Renal cortical epithelial cell (primary cell): ENCODE results near the gene CEP97. TPM values are rescaled to one million over a fixed set of nuclear protein-coding genes. Genes with fewer than 3 reads are reported as not detected.
"Not testable (repeated sequence)": the region's sequence is repeated elsewhere in the genome, so short reads cannot be mapped to it uniquely, and the experiment has no call there.

Experiments used
- DNase-seq: peaks from one replicate; pipeline ENCODE4 v3.0.0-alpha.2; 2011; ENCODE audit warnings: low read depth
- total RNA-seq: library from RNA; depleted of rRNA; stranded (reverse); fragments of >200 nt; gene quantifications from 2 replicates; pipeline ENCODE4 v1.2.3, GENCODE V29; 2014

CEP97 gene
- total RNA-seq, 1 donor from 2014 or later, result 16.2 TPM

DNA sequence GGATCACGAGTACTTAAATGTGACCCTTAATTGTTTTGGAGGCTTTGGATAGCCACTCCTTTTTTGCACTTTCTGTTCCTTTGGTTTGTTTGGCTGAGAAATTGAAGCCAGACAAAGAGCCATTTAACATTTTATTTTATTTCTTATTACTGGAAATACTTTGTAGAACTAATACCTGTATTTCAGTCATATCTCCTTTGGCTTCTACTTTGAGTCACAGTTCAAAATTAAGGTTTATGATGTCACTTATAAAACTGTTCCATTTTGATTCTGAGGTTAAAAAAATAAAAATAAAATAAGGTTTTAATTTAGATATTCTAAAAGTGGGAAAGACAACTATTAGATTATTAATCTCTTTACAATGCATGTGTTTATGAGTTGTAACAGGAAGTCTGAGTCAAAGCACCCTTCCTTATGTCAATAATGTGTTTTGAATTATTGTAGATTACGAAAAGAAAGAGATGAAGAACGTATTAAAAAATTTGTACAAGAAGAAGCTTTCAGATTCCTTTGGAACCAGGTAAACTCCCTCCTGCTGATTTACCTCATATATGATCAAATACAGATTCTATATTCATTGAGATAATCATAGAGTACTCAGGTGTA is 37.7 kb downstream of the CEP97 start:
- no peak for DNase-seq

DNA sequence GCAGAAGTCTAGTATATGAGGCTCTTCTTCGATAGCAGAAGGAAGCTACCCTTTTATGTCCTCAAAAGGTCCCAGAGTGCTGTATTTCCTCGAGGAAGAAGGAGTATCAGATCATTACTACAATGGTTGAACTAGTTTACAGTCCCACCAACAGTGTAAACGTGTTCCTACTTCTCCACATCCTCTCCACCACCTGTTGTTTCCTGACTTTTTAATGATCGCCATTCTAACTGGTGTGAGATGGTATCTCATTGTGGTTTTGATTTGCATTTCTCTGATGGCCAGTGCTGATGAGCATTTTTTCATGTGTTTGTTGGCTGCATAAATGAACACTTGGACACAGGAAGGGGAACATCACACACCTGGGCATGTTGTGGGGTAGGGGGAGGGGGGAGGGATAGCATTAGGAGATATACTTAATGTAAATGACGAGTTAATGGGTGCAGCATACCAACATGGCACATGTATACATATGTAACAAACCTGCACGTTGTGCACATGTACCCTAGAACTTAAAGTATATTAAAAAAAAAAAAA is 53.4 kb downstream of the CEP97 start:
- not testable (repeated sequence) for DNase-seq

DNA sequence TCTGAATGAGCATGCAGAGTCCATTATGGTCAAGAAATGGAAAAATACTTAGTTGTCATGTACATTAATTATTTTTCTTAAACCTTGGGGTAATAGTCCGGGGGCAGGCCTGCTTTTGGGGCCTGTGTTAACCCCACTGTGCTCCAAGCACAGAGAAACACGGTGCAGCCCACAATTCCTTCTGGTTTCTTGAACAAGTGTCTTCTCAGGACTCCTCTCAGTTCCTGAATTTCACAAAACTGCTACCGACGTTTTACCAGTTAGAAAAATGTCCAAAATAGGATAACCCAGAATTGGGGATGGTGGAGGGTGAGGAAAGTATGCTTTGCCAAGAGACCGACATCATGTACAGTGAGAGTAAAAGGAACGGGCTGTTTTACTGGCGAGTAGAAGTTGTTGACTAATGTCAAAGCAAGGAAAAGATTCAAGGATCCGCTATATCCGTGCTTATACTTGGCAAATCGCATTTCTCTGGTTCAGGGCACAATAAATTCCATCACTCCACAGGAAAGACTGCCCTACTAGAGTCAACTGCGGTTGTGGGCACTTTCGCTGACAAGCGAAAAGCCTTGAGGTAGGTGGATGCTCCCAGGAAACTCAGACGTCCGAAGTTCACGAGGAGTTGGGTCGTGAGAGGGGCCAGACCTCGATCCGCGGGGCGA is 54.1 kb downstream of the CEP97 start:
- DNase-seq, result no peak

DNA sequence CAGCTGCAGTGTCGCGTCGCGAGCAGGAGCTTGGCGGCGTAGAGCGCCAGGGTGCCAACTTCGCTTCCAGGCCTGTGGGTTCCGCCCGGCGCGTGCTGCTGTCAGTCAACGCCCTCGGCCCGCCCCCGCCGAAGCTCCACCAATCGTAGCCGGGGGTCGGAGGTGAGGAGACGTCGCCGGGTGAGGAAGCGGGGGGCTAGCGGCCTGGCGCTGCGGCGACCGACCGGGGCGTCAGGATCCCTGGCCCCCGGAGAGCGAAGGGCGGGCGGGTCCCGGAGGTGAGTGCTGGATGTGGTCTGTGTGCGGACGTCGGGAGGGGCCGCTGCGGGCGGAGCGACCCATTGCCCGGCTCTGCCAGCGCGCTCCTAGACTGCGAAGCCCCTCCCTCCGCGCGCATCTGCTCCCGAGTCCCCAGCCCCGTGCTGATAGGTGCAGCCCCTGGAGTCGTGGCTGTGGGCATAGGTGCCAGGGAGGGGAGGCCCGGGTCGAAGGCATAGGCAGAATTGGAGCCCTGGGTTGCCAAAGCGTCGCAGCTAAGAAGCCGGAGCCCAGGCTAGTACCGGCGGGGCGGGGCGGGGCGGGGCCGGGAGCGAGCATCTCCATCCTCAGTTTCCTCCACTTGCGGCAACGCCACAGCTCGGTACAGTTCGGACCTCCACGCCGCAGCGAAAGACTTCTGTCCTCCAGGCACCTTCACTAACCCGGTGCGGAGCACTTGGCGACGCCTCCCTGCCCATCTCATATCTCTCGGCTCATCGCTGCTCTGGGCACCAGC is 54.8 kb downstream of the CEP97 start, which contains the start of gene NXPE3:
NXPE3 (plus strand) TSS at position 165 of the 775 bp plus-strand sequence. CDS start 6,386 bp downstream, outside the sequence.
- peak; percentile 44 for DNase-seq

DNA sequence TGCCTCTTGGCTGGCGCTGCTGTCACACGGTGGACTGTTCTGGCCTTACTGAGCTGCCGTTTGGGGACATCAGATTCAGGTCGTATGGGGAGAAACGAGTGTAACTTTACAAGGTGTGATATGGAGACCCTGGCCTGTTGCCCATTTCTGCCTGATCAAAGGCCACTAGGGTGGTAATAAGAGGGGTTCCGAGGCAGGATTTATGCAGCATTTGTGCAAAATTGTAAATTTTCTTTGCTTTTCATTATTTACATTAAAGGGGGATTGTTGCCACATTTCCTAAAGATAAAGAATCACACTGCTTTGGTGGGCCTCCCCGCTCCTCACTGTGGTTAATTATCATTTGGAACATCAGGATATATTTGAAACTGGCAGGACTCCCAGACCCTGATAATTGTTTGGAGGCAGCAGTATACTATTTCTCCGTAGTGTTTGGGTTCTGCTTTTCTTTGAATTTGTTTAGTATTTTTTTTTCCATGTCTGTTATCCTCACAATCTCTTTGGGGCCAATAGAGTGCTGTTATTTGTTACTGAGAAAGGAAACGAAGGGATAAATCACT is 55.5 kb downstream of the CEP97 start:
- DNase-seq, result no peak

DNA sequence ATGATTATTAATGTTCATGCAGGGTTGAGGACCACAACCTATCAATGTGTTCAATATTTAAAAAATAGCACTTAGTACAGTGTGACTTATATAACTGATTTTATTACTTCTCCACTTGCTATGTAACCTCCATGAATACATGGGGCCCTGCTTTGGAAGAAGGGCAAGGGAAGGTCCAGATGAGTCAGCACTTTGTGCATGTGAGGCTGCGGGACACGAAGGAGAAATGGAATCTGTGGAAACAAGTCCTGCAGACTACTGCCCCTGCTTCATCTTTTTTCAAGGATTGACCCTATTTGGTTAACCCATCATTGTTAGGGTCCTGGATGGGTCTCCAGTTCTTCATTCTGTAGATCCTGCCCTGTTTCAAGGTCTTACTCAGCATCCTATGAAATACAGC is 56.2 kb downstream of the CEP97 start:
- peak; percentile 72 for DNase-seq

DNA sequence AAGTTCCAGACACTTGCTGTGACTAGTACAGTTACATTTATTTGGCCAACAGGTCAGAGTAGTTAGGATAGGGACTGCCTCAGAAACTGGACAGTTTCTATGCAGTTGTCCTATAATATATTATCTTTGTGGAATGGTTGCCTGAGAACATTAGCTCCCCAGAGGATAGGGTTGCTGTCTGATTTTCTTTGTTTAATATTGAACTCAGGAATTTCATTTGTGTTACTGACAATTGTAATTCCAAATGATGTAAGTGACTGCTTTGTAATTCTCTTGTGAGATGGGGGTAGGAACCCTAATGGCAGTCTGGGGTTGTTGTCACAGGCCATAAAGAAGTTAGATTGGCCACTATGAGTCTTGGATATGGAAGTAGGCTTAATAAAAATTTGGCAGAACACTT is 56.8 kb downstream of the CEP97 start:
- no peak for DNase-seq

DNA sequence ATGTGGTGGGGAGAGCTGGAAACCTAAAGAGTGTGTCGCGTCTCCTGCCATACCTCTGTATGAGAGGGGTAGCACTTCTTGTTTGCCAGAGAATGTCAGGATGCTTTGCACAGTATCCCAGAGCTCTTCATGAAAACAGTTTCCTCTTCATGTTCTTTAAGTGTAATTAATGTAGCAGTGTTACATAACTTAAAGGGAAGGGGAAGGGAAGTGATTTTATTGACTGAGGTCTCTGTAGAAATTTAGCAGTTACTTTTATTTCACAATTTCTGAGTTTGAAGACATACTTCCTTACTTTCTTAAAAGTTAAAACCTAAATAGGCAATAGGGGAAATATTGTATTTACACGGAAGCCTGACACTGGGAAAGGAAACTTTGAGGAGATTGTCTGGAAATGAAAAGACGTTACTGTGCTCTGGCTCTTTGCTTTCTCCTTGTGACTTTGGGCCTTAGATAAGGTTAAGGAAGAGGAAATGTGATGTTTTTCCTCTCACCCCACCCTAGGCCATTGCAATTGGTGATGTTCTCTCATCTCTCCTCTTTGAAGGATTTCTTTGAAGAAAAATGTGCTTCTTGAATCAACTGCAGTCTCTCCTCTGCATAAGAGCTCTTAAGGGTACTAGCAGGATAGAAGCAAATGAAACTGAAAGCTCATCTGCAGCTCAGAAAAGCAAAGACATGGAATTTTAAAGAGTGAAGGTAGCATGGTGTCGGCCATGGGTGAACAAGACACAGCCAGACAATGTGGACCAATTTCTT is 60.6 kb downstream of the CEP97 start:
- DNase-seq, result no peak

DNA sequence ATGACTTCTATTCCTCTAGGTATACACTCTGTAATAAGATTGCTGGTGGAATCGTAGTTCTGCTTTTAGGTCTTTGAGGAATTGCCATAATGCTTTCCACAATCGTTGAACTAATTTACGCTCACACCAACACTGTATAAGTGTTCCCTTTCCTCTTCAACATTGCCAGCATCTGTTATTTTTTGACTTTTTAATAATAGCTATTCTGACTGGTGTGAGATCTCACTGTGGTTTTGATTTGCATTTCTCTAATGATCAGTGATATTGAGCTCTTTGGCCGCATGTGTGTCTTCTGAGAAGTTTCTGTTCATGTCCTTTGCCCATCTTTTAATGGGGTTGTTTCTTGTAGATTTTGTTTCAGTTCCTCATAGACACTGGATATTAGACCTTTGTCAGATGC is 67.4 kb downstream of the CEP97 start:
- DNase-seq, result no peak

DNA sequence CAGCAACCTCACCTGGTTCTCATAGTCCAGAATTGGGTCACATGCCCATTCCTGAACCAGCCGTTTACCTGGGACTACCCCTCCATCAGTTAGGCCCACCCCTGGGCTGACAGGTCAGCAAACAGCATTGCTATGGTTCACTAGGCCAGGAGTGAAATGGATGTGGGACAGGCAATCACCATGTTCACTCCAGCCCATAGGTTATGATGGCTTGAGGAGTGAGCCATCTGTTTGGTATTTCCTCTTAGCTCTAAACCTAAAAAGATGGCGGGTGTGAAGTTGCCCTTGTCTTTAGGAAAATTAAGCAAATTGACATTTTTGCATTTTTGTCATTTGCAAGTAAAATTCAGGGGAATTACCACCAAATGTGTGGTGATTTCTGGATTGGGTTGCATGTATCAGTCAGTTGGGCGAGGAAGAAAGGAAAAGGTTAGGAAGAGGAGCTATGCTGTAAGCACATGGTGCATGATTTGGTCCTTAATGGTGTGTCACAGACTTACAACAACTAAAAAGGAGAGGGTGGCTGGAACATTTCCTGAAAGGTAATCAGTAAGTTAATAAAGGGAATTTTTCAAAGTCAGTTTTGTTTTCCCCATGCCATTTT is 71.8 kb downstream of the CEP97 start:
- no peak for DNase-seq

DNA sequence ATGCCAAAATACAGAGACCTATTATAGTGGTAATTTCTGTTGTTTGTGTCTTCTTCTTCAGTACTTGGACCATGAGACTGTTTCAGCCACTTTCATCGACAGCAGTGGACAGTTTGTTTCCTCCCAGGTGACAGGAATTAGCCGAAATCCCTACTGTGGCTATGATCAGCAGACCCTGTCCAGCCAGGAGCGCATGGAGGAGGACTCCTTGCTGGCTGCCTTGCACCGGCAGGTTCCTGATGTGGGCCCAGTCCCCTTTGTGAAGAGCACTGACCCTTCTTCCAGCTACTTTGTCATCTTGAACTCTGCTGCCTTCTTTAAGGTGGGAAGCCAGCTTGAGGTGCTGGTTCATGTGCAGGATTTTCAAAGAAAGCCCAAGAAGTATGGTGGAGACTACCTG is 76.8 kb downstream of the CEP97 start:
- DNase-seq, result no peak

DNA sequence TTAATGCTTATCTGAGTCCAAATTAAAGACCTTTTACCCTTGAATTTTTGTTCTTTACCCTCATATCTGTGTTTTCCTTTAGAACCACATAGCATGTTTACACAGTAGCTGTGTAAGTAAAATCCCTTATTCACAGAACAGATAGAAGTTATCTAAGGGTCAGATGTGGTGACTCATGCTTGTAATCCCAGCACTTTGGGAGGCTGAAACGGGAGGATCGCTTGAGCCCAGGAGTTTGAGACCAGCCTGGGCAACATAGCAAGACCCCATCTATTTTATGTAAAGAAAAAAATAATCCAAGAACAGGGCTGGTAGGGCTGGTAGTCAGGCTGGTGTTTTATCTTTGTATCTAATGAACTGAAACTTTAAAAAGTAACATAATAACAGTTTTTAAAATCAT is 77.8 kb downstream of the CEP97 start:
- DNase-seq, result no peak

DNA sequence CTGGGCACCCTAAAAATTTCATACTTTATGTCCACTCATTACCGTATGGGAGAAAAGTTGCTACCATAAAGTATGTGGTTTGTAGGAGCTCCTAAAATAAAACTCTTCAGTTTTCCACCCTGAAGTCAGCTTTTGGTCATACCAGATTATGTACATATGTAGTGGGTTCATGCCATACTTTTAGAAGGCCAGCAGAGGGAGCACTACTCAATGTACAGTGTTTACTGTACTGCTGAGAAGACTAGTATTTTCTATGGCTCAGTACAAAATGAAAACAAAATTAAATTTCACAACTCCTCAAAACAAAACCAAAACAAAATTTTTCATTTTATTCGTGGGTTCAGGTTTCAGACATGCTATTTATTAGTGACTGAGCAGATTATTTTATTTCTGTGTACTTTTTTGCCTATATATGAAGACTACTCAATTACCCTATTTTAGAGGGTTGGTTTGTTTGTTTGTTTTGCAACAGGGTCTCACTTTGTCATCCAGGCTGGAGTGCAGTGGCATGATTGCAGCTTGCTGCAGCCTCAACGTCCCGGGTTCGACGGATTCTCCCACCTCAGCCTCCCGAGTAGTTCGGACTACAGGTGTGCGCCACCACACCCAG is 78.9 kb downstream of the CEP97 start:
- DNase-seq, result peak; percentile 61

DNA sequence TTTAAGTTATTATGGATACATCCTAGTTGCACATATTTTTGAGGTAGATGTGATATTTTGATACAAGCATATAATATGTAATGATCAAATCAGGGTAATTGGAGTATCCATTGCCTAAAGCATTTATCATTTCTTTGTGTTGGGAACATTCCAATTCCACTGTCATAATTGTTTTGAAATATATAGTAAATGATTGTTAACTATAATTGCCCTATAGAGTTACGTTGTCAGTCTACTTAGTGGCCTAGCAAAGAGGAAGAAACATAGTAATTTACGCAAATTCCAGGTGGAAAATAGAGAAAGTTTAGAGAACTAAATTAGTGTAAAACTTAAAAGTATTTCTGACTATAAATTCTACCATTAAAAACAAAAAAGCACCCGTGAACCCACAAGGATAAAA is 79.5 kb downstream of the CEP97 start:
- no peak for DNase-seq

DNA sequence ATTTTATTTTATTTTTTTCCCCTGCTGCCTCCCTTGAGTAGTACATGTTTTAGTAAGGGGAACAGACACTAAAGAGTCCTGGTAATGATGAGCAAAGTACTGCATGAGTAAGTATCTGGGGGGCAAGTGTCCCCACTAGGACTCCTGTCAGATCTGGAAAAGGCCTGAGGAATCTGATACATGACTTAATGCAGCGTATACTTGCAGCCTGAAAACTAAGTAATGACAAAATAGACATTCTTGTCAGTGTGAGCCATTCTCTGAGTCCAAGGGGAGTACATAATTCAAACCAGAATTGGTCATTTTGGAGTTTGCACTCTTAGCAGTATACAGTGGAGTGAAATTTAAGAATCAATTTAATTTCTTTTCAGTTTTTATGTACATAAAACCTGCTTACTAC is 82.1 kb downstream of the CEP97 start:
- no peak for DNase-seq

DNA sequence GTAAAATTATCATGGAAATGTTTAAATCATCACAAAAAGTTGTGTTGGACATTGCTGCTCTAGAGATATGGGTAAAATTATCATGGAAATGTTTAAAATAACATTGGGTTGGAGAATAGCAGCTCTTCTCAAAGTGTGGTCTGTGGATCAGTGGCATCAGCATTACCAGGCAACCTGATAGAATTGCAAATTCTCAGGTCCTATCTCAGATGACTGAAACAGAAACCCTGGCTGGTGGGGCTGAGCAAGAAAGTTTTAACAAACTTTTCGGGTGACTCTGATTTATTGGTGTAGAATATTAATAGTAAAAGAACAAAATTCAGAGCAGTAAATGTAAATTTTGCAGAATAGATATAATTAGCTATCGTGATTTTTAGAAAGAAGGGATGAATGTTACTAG is 83.5 kb downstream of the CEP97 start:
- DNase-seq, result no peak

DNA sequence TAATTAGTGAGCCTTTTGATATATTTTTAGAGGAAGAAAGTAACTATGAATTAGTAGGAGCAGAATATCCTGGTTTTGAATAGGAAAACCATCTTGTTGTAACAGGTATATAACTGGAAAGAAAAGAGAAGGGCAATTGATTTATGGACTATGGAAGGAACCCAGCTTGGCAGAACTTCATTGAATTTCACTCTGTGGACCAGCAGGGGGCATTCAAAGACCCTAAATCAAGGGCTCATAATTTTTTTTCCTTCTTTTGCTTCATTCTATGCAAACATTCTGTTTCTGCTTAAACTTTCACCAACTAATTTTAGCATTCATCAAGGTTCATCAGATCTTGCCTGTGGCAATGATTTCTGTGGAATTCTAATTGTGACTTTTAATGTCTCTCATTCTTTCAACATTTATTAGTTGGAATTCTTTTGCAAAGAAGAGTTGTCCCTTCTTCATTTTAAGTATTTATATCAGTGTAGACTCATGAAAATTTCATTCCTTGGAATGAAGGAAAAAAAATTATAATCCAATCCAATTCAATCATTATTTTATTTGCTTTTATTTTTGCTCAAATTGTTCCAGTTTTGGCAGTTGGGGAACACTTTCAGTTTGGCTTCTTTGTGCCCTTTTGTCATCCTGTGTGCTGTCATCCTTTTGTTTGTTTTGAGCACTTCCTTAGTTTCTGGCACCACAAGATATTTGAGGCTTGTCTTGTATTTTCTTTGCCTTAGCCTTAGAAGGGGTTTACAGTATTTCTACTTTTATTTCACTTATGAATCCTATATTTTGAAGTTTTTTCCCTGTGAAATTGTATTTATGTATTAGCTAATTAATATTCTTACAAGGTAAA is 85.0 kb downstream of the CEP97 start:
- DNase-seq, result peak; percentile 72

DNA sequence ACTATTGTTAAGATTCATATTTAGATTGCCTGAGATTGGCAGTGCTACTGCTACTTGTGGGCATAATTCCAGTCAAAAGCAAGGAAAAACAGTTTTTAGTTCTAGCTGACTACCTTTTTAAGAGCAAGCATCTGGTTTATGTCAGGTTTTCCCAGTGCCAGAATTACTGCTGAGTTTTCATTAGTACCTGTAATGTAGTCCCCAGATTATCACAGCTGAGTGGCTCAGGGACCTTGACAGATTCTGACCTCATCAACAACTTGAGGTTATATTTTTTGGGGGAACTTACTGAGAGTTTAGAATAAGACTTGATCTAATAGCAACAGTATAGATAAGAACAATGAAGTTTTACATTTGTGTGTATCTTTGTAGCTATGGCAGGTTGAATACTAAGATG is 85.6 kb downstream of the CEP97 start:
- DNase-seq, result peak; percentile 43

DNA sequence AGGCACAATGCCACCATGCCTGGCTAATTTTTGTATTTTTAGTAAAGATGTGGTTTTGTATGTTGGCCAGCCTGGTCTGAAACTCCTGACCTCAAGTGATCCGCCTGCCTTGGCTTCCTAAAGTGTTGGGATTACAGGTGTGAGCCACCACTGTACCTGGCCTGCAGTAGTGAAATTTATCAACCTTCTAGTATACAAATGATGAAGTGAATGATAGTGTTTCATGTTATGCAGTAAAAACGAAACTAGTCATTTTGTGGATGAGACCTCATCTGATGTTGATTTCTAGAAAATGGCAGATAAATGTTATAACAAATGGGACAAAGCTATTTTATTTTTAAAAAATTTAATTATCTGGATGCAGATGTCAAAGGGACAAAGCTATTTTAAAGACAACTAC is 87.5 kb downstream of the CEP97 start:
- DNase-seq, result no peak

DNA sequence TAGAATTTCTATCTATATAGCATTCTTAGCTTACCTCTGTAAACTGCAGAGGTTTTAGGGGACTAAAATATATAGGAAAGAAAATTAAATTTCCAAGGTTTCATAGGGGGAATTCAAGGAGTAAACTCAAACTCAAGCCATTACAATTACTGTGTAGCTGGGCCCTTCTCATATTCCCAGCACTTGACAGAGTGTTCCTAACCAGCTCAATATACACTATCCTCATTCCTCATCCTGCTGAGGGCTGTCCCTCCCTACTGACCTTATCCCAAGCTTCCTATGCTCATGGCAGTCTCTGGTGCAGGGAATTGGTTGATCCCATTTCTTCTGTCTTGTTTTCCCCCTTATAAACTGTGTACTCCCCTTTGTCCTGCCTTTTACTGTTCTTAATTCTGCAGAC is 88.5 kb downstream of the CEP97 start:
- DNase-seq, result no peak
